Sigmoid colon (tissue), 4 donors: Measurements from ENCODE around the gene FBXW5.

Source experiments
- POLR2AphosphoS5 ChIP-seq, 4 donors: sonication (generic); formaldehyde crosslinking; IDR thresholded peaks; one replicate each; pipeline ENCODE4 v1.6.1; 2017; ENCODE audit warnings: antibody characterized with exemption in 4 of 4
- TF ChIP-seq, protein P1 (sequence below), 4 experiments: fragments of 450-650 bp in 3 of 4; fragments of 200-600 bp in 1 of 4; IDR thresholded peaks; one replicate each; pipeline ENCODE4 v1.5.1; 2016 to 2019; ENCODE audit warnings: antibody characterized with exemption in 4 of 4, mild to moderate bottlenecking in 3 of 4, moderate library complexity in 2 of 4

DNA sequence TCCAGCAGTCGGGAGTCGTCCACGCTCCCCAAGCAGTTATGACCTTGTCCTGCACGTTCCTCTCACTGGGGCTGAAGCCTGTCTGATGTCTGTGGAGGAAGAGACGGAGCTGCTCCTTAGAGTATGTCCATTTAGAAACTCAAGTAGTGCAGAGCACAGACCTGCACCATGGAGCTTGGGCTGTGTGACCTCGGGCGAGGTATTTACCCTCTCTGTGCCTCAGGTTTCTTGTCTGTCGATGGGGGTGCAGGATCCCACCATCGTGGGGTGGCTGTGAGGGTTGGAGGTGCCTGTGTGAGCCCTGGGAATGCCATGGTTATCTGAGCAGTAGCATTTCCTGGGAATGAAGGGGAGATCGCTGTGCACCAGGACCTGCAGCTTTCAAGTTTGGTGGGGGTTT is 44.0 kb downstream of the FBXW5 start:
- no peak for TF ChIP-seq POLR2AphosphoS5 (IDR thresholded peaks at IDR 0.05)
- TF ChIP-seq, protein P1, sequence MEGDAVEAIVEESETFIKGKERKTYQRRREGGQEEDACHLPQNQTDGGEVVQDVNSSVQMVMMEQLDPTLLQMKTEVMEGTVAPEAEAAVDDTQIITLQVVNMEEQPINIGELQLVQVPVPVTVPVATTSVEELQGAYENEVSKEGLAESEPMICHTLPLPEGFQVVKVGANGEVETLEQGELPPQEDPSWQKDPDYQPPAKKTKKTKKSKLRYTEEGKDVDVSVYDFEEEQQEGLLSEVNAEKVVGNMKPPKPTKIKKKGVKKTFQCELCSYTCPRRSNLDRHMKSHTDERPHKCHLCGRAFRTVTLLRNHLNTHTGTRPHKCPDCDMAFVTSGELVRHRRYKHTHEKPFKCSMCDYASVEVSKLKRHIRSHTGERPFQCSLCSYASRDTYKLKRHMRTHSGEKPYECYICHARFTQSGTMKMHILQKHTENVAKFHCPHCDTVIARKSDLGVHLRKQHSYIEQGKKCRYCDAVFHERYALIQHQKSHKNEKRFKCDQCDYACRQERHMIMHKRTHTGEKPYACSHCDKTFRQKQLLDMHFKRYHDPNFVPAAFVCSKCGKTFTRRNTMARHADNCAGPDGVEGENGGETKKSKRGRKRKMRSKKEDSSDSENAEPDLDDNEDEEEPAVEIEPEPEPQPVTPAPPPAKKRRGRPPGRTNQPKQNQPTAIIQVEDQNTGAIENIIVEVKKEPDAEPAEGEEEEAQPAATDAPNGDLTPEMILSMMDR (IDR thresholded peaks at IDR 0.05): no peak
